OCI-LY1 (cell line): ENCODE measurements around the gene SIRT2.

ENCODE experiments used
- H2AFZ ChIP-seq: fragments of 200-600 bp; sonication (generic), shearing (Covaris generic); 2 replicates; pipeline ENCODE4 v1.6.0; 2014; ENCODE audit warnings: antibody characterized with exemption, mild to moderate bottlenecking, low read length
- H3F3A ChIP-seq: fragments of 200-600 bp; sonication (generic), shearing (Covaris generic); 2 replicates; pipeline ENCODE4 v1.6.0; 2014; ENCODE audit warnings: mild to moderate bottlenecking, antibody characterized with exemption, low read length, moderate library complexity; ENCODE audit not compliant: insufficient read depth
- H3K27ac ChIP-seq: fragments of 200-600 bp; sonication (generic); 2 replicates; pipeline ENCODE4 v1.5.1; 2014; ENCODE audit warnings: low read length, mixed run types, mild to moderate bottlenecking, low read depth; ENCODE audit not compliant: poor library complexity, severe bottlenecking
- H3K27me3 ChIP-seq: fragments of 200-600 bp; sonication (generic); 2 replicates; pipeline ENCODE4 v1.6.0; 2014; ENCODE audit warnings: antibody characterized with exemption, mild to moderate bottlenecking, low read length, moderate library complexity; ENCODE audit not compliant: insufficient read depth
- H3K36me3 ChIP-seq: fragments of 200-600 bp; sonication (generic); 2 replicates; pipeline ENCODE4 v1.6.1; 2014; ENCODE audit warnings: mild to moderate bottlenecking, antibody characterized with exemption, low read length, moderate library complexity, mixed read lengths; ENCODE audit not compliant: insufficient read depth
- H3K4me1 ChIP-seq: fragments of 200-600 bp; sonication (generic); 2 replicates; pipeline ENCODE4 v1.5.1; 2014; ENCODE audit warnings: mild to moderate bottlenecking, low read length, moderate library complexity; ENCODE audit not compliant: insufficient read depth, severe bottlenecking
- H3K4me2 ChIP-seq: fragments of 200-600 bp; sonication (generic), shearing (Covaris generic); 2 replicates; pipeline ENCODE4 v1.6.1; 2014; ENCODE audit warnings: low read length
- H3K4me3 ChIP-seq: fragments of 200-600 bp; sonication (generic); 2 replicates; pipeline ENCODE4 v1.5.1; 2014; ENCODE audit warnings: low read length, low read depth, mild to moderate bottlenecking, mixed read lengths; ENCODE audit not compliant: poor library complexity, severe bottlenecking
- H3K79me2 ChIP-seq: fragments of 200-600 bp; shearing (Covaris generic); 2 replicates; pipeline ENCODE4 v1.6.1; 2016; ENCODE audit warnings: mixed run types, low read length, mixed read lengths; ENCODE audit not compliant: insufficient read depth
- H3K9ac ChIP-seq: fragments of 200-600 bp; sonication (generic), shearing (Covaris generic); 2 replicates; pipeline ENCODE4 v1.6.1; 2014; ENCODE audit warnings: mild to moderate bottlenecking, low read length, mixed read lengths
- H3K9me2 ChIP-seq: fragments of 200-600 bp; sonication (generic), shearing (Covaris generic); 2 replicates; pipeline ENCODE4 v1.6.1; 2014; ENCODE audit warnings: low read depth, mild to moderate bottlenecking, low read length, mixed read lengths
- H3K9me3 ChIP-seq: fragments of 200-600 bp; shearing (Covaris generic); 2 replicates; pipeline ENCODE4 v1.6.1; 2014; ENCODE audit warnings: low read length, mixed read lengths
- H4K20me1 ChIP-seq: fragments of 200-600 bp; sonication (generic), shearing (Covaris generic); 2 replicates; pipeline ENCODE4 v1.6.0; 2016; ENCODE audit warnings: mild to moderate bottlenecking, low read length; ENCODE audit not compliant: insufficient read depth
- CTCF ChIP-seq: fragments of 200-600 bp; sonication (generic), shearing (Covaris generic); IDR thresholded peaks from 2 replicates; pipeline ENCODE4 v1.5.1; 2017; ENCODE audit warnings: mild to moderate bottlenecking, antibody characterized with exemption, low read length, moderate library complexity, mixed read lengths
- EZH2 ChIP-seq: fragments of 200-600 bp; sonication (generic), shearing (Covaris generic); IDR thresholded peaks from 2 replicates; pipeline ENCODE4 v1.8.0; 2017; ENCODE audit warnings: borderline replicate concordance, mixed run types, mild to moderate bottlenecking, antibody characterized with exemption, low read length, moderate library complexity, mixed read lengths

The SIRT2 gene

GRCh38 chr19:38920602-38921419, 21.4 kb upstream of the SIRT2 start:
- Histone ChIP-seq H3K27ac (no peak overlapping the region), H3K9me3 (no peaks in the 10 kb centered on the region), H3K9me2 (no peaks in the 10 kb centered on the region), H3K27me3 (no peaks in the 10 kb centered on the region), H2AFZ (no peak overlapping the region), H3K4me1 (no peaks in the 10 kb centered on the region), H3K79me2 (no peaks in the 10 kb centered on the region), H3F3A (no peaks in the 10 kb centered on the region), H3K4me3 (no peak overlapping the region), H3K4me2 (no peak overlapping the region), H4K20me1 (no peaks in the 10 kb centered on the region), H3K9ac (no peak overlapping the region), H3K36me3 (peaks cover 35% of the 10 kb centered on the region)
- no peak for TF ChIP-seq CTCF
- no peak for TF ChIP-seq EZH2

- Histone ChIP-seq H3K9me3 (no peaks in the 10 kb centered on the region), H4K20me1 (no peaks in the 10 kb centered on the region), H3K4me1 (no peaks in the 10 kb centered on the region), H3K27ac (no peak overlapping the region), H3K9ac (no peak overlapping the region), H2AFZ (no peak overlapping the region), H3K36me3 (peaks cover 27% of the 10 kb centered on the region), H3F3A (no peaks in the 10 kb centered on the region), H3K4me2 (no peak overlapping the region), H3K4me3 (no peak overlapping the region), H3K9me2 (no peaks in the 10 kb centered on the region), H3K79me2 (no peaks in the 10 kb centered on the region), H3K27me3 (no peaks in the 10 kb centered on the region)
- TF ChIP-seq EZH2 = no peak
- no peak for TF ChIP-seq CTCF
Measured at GRCh38 chr19:38919837-38920601, 20.6 kb upstream of the SIRT2 start.

GRCh38 chr19:38918526-38918925, 19.1 kb upstream of the SIRT2 start:
- H3K79me2 ChIP-seq = no peaks in the 10 kb centered on the region
- TF ChIP-seq EZH2 (no peak), CTCF (no peak)
- H3K9me3 ChIP-seq = no peaks in the 10 kb centered on the region
- no peaks in the 10 kb centered on the region for H3K9me2 ChIP-seq
- no peak overlapping the region for H3K27ac ChIP-seq
- no peaks in the 10 kb centered on the region for H3K4me1 ChIP-seq
- H3K4me2 ChIP-seq = no peak overlapping the region
- no peaks in the 10 kb centered on the region for H3K27me3 ChIP-seq
- H4K20me1 ChIP-seq = no peaks in the 10 kb centered on the region
- peaks cover 17% of the 10 kb centered on the region for H3K36me3 ChIP-seq
- no peak overlapping the region for H3K4me3 ChIP-seq
- no peaks in the 10 kb centered on the region for H3F3A ChIP-seq
- H2AFZ ChIP-seq = no peak overlapping the region
- H3K9ac ChIP-seq = no peak overlapping the region
